ENCODE measurements around the gene OTOGL.

DNA sequence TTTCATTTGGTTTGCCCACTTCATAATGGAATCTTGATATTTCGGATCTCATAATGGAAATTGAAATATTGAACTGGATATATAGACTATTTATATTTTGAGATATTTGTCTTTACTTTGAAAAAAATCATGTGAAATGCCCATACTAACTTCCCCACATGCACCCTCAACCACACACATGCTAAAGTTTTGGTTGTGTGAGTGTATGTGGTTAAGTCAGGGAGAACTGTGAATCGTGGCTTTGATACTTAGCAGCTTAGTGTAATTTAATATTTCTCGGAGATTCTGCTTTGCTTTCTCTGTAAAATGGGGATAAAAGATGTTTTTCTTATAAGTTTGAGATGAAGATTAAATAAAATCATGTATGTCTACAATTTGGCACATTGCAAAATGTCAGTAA is 162.1 kb downstream of the OTOGL start:
- TF ChIP-seq, protein P1, sequence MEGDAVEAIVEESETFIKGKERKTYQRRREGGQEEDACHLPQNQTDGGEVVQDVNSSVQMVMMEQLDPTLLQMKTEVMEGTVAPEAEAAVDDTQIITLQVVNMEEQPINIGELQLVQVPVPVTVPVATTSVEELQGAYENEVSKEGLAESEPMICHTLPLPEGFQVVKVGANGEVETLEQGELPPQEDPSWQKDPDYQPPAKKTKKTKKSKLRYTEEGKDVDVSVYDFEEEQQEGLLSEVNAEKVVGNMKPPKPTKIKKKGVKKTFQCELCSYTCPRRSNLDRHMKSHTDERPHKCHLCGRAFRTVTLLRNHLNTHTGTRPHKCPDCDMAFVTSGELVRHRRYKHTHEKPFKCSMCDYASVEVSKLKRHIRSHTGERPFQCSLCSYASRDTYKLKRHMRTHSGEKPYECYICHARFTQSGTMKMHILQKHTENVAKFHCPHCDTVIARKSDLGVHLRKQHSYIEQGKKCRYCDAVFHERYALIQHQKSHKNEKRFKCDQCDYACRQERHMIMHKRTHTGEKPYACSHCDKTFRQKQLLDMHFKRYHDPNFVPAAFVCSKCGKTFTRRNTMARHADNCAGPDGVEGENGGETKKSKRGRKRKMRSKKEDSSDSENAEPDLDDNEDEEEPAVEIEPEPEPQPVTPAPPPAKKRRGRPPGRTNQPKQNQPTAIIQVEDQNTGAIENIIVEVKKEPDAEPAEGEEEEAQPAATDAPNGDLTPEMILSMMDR (IDR thresholded peaks at IDR 0.05; ENCODE audit: low read depth, low read length) = no peak
- TF ChIP-seq POLR2A (IDR thresholded peaks at IDR 0.05; ENCODE audit: extremely low read depth, insufficient read length) (no peak), MYC (IDR thresholded peaks at IDR 0.05; ENCODE audit: low read depth, low read length) (no peak)
